HepG2 (cell line): ENCODE data around the gene EIF4G1. TPM values are rescaled to one million over a fixed set of nuclear protein-coding genes. Genes with fewer than 3 reads are reported as not detected.

Source experiments
- AKAP8 ChIP-seq: sonication (generic); formaldehyde crosslinking; IDR thresholded peaks from 2 replicates; pipeline ENCODE4 v1.5.1; 2020; ENCODE audit warnings: mild to moderate bottlenecking, missing genetic modification reagents
- CREB3 ChIP-seq: sonication (generic); formaldehyde crosslinking; IDR thresholded peaks from 2 replicates; pipeline ENCODE4 v1.5.0; 2020; ENCODE audit warnings: missing genetic modification reagents
- HMGXB3 ChIP-seq: sonication (generic); formaldehyde crosslinking; IDR thresholded peaks from 2 replicates; pipeline ENCODE4 v1.4.0; 2020; ENCODE audit warnings: missing genetic modification reagents, borderline replicate concordance
- KIAA2018 ChIP-seq: sonication (generic); formaldehyde crosslinking; IDR thresholded peaks from 2 replicates; pipeline ENCODE4 v1.5.0; 2020; ENCODE audit warnings: mild to moderate bottlenecking, missing genetic modification reagents, borderline replicate concordance
- KMT2A ChIP-seq: sonication (generic); formaldehyde crosslinking; IDR thresholded peaks from 2 replicates; pipeline ENCODE4 v1.4.0; 2020; ENCODE audit warnings: missing genetic modification reagents
- ZNF280D ChIP-seq: sonication (generic); formaldehyde crosslinking; IDR thresholded peaks from 2 replicates; pipeline ENCODE4 v1.5.1; 2020; ENCODE audit warnings: mild to moderate bottlenecking, missing genetic modification reagents
- ZNF296 ChIP-seq: sonication (generic); formaldehyde crosslinking; conservative IDR thresholded peaks from 2 replicates; pipeline ENCODE4 v1.5.0; 2020; ENCODE audit warnings: mild to moderate bottlenecking, missing genetic modification reagents
- polyA plus RNA-seq, 8 experiments: library from polyadenylated mRNA; depleted of rRNA in 3 of 8; stranded (reverse) in 7 of 8; unstranded in 1 of 8; fragments of >200 nt; fragmentation: Illumina TruSeq in 4 of 8; extraction: Trizol in 4 of 8; gene quantifications; 2 replicates each; pipeline versions ENCODE4 v1.2.1 to v1.2.3, GENCODE V29; 2011 to 2016; ENCODE audit warnings: low read depth in 4 of 8, missing spikeins in 1 of 8, mixed read lengths in 1 of 8; ENCODE audit not compliant: insufficient read depth in 1 of 8
- total RNA-seq, 5 experiments: library from RNA; depleted of rRNA; stranded (reverse); fragments of >200 nt; fragmentation: Illumina TruSeq; extraction: Trizol; gene quantifications; 2 replicates each; pipeline ENCODE4 v1.2.3, GENCODE V29; 2016; ENCODE audit warnings: low read depth in 1 of 5
- TF ChIP-seq, protein P1 (sequence below): sonication (generic); formaldehyde crosslinking; IDR thresholded peaks from 2 replicates; pipeline ENCODE4 v1.5.1; 2020; ENCODE audit warnings: missing genetic modification reagents, mild to moderate bottlenecking, borderline replicate concordance

The EIF4G1 gene
- total and polyA plus RNA-seq, 2 of the 13 experiments (the other 11 are each of a cell fraction or from before 2014, with no cell fraction given), result 208 to 213 TPM

- TF ChIP-seq, protein P1, sequence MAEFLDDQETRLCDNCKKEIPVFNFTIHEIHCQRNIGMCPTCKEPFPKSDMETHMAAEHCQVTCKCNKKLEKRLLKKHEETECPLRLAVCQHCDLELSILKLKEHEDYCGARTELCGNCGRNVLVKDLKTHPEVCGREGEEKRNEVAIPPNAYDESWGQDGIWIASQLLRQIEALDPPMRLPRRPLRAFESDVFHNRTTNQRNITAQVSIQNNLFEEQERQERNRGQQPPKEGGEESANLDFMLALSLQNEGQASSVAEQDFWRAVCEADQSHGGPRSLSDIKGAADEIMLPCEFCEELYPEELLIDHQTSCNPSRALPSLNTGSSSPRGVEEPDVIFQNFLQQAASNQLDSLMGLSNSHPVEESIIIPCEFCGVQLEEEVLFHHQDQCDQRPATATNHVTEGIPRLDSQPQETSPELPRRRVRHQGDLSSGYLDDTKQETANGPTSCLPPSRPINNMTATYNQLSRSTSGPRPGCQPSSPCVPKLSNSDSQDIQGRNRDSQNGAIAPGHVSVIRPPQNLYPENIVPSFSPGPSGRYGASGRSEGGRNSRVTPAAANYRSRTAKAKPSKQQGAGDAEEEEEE (CRISPR knock-in tag), result no peak
- no peak for TF ChIP-seq KIAA2018 (CRISPR knock-in tag)
- 0 out of 2 replicates have a peak, but pooled peaks have one; percentile 27 for TF ChIP-seq AKAP8 (CRISPR knock-in tag)
- TF ChIP-seq ZNF296, result no peak
- TF ChIP-seq CREB3, result peak; percentile 82; the same call in 1 of the 2 replicates
- TF ChIP-seq ZNF280D (CRISPR knock-in tag), result no peak
- TF ChIP-seq KMT2A, result no peak
- no peak for TF ChIP-seq HMGXB3 (CRISPR knock-in tag)
Observed at GRCh38 chr3:184361532-184361931, 47.1 kb downstream of the EIF4G1 start, which contains the start of the genes CLCN2 and POLR2H (continued).
